Ecto neural progenitor cell (in vitro differentiated cells): ENCODE data around the gene DIDO1.

Experiments
- DNase-seq: peaks from one replicate; pipeline ENCODE4 v3.0.0-alpha.2; 2018; ENCODE audit warnings: low spot score

Gene DIDO1

DNA sequence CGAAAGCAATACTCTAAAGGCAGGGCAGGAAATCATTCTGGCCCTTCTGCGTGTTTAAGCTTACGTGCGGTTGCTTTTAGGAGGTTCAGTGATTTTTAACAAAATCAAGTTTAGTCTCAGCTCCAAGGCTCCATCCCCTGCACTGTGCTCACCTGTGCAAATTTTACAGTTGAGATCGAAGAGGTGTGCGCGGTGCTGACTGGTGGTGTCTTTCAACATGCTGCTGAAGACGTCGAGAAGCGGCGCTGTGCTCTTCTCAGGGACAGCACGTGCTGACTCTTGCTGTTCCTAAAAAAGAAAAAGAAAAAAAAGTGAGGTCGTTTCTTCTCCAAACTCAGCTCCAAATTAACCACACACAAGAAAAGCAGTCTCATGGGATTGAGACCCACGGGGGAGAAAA is 32.0 kb downstream of the DIDO1 start:
- DNase-seq = no peak

DNA sequence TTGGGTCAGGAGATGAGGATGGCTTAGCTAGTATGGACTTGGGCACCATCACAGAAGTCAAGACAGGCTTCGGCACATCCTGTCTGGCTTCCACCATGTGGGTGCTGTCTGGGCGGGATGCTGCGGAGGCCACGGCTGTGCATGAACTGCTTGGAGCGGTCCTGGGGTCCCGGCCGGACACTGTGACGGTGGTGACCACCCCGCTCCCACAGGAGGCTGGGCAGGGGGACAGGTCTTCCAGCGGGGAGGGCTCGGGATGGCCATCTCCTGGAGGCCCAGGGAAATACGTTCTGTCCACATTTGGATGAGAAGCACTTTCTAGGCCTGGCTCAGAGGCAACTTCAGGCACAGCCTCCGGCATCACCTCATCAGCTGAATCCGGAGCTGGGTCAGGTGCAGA is 32.6 kb downstream of the DIDO1 start:
- no peak for DNase-seq

DNA sequence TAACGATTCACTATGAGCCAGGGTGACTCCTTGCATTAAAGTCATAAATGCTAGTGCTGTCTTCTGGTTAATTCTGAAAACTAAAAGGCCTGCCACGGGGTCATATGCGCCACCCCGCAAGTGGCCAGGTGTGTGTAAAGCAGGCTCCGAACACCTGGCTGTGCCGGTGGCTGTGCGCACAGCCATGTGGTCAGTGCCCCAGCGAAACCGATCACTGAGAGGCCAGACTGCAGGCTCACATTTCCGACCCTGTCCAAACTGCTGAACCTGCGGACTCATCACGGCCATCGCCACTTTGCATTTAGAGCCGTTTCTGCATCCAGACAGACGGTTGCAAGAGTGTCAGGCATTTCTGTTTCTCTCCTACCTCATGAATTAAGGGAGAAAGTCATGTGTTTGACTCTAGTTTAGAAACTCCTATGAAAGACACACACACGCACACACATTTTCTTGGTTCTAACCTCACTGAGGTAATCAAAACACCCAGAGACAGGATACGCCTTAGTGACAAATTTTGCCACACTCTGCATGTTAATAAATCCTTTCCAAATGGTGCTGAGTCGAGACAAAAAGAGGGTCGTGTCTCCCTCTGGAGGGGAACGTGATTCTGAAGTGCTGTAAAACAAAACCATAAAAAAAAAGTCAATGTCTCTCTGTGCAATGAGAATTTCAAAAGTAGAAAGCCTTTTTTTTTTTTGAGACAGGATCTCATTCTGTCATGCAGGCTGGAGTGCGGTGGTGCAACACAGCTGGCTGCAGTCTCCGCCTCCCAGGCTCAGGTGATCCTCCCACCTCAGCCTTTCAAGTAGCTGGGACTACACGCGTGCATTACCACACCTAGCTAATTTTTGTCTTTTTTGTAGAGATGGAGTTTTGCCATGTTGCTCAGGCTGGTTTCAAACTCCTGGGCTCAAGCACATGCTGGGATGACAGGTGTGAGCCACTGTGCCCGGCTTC is 33.7 kb downstream of the DIDO1 start:
- DNase-seq = no peak

DNA sequence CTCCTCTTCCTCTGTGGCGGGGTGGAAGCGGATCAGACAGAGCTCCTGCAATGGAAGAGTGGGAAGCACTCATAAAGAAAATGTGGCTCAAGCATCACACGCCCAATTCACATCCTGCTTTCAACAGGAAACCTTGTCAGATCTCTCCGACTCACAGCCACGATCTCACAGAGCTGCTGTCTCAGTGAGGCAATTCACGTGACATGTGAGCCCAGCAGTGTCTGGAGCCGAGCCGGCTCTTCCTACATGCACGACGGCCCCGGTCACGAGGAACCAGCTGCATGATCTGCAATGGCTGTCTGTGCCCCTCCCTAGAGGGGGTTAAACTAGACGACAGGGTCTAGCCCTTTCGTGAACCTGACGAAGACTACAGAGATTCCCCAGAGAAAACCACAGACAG is 35.2 kb downstream of the DIDO1 start:
- no peak for DNase-seq

DNA sequence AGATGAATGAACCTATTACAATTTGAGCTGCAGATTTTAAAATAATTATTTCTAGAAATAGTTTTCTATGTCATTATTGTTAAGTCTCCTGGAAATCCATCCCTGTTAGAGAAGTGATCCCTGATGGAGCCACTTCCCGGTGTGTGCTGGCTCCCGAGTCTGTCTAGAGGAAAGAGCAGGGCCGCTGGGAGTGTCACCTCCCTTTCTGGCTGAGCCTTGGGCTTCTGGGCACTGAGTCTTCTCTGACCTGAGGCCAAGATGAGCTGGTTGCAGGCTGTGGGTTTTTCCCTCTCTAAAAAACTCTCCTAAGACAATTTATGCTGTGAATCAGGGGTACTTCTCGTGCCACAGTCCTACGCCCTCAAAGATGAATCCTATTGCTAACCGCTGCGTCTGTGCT is 35.9 kb downstream of the DIDO1 start:
- no peak for DNase-seq

DNA sequence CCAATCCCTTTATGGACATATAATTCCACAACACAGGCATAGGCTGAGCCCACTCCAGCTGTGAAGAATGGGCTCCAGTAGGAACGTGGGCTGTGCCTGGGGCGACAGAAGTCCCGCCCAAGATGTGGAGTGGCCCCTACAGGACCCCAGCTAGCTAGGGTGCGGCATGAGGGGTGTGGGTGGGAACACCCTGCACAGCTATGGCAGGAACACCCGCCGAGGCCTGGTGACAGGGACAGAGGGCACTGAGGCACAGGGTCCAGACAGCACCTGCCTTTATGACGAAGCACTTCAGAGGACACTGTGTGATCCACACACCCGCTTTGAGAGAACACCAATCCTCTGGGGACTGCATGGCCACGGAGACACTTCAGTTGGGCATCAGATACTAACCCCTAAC is 36.4 kb downstream of the DIDO1 start:
- DNase-seq = no peak

DNA sequence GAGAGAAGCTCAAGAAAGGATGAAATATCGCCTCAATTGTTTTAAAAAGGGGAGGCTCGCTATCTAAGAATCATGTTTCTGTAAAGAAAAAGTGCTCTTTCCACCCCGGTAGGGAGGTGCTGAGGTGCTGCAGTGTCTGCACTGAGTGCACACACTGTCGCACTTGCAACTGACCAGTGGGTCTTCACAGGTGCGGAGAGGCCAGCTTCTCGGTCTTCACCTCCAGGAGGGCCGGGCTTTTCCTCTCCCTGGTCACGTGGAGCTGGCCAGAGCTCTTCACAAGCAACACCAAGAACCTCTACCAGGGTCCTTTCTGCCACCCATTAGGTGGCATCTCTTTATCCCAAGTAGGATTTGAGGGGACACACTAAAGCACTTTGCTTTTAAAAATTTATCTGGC is 36.9 kb downstream of the DIDO1 start:
- no peak for DNase-seq

DNA sequence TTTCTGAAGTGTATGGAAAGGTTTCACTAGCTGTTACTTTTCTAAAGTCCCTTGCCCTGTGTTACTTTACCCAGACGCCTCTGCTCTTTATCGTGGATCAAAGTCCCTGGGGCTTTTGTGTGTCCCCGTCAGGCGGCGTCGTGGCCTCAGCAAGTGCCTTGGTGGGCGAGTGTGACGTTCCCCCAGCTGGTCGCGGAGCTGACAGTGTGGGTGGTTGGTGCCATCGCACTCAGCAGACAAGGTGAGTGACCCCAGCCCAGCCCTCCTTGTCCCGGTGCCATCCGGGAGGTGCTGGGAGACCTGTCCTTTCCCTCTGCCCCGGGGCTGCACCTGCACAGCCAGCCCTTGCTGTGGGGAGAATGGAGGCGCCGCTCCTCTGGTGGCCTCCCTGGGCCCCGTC is 37.4 kb downstream of the DIDO1 start:
- DNase-seq = no peak

DNA sequence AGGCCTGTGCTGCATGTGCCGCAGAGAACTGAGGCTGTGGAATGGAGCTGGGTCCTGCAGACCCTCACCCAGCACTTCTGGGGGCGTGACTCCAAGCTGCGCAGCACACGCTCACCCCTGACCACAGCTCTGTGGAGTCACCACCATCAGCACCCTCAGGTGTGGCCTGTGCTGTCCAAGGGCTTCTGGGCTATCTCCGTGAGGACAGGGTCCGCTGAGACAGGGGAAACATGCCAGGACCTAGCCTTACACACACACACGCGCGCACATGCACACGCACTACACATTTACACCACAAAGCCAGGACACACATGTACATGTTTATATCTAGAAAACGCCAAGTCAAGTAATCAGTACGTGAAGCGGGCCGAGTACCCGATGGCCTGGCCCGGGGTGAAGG is 37.9 kb downstream of the DIDO1 start:
- DNase-seq = no peak

DNA sequence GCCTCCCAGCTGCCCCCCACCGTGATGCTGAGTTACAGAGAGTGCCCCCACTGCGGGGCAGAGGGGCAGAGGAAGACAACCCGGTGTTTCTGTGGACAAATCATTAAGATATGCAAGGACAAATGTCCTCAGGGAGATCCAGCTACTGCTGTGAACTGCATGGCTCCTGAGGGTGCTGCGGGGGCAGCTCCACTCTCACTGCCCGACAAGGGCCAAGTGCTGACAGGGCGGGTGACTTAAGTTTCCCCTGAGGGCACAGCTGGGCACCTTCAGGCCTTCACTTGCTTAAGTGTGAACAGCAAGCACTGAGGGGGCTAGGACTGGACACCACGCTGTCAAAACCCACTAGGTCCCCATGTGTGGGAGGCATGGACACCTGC is 38.5 kb downstream of the DIDO1 start:
- no peak for DNase-seq

DNA sequence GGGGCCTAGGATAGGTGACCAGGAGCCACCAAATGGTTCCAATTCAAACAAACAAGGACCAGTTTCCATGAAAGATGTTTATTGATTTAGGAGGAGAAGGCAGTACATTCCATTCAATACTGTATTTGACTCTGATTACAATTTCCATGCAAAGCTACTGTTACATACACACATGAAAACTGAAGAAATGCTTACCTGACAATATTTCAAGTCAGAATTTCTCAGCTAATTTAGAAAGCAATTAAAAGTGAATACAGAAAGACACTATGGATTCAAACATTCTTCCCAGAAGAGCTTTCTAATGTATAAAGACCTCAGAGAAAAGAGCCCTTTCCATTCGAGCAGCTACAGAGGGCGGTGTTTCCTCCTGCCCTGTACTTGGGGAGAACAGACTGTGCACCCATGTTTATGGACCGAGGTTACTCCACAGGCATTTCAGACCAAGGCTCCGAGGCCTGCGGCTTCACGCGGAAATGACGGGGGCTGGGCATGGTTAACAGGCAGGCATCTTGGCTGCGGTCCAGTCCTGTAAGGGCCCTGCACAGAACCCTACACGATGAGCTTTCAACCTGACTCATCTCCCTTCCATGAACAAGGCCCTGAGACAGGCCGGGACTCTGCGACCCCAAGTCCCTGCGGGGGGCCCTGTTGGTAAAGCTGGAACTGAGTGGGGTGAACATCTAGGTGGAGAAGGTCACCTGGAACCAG is 39.0 kb downstream of the DIDO1 start:
- DNase-seq = no peak

DNA sequence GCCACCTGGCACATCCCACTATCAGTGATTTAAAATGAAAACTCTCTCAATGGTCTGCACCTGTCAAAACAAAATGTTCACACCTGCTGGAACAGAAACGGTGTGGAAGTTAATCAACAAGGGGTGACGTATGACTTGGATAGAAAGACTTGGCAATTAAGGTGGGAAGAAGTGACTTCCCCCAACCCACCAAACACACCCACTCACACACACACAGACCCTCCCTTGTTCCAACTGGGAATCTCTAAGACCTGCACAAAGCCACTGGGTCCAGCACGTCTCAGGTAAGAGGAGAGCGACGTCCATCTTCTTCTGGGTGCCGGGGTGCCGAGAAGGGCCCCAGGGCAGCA is 39.6 kb downstream of the DIDO1 start:
- DNase-seq = no peak

DNA sequence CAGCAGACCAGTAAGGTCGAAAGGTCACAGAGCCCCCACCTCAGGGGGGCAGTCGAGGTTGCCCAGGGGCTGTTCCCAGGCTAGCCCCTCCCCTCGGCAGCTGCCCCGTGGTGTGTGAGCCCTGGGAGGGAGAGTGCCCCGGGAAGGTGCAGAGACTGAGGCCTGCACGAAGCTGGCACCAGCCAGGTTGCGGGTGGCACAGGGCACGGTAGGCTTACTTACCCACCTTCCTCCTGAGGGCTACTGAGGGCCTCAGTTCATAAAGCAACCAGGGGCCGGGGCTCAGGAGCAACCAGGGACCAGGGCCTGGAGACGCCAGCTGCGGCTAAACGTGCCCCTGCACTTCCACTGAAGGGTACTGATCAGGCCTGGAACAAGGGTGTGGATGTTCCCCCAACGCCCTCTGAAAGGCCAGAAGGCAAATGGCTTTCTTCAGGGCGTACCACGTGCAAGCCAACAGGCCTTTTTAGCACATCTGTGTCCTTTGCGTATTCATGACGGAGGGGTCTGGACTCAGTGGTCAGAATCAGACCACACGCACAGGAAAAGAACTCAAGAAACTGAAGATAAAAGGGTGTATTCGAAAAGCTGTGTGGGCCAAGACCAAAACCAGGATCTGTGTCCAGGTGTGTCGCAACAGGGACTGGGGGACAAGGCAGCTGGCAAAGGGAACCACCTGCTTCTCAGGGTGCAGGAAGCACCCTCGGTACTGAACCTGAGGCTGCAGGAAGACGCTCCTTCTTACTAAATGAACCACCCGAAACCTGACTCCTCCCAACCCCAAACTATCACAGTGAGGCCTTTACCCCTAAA is 40.2 kb downstream of the DIDO1 start:
- no peak for DNase-seq

DNA sequence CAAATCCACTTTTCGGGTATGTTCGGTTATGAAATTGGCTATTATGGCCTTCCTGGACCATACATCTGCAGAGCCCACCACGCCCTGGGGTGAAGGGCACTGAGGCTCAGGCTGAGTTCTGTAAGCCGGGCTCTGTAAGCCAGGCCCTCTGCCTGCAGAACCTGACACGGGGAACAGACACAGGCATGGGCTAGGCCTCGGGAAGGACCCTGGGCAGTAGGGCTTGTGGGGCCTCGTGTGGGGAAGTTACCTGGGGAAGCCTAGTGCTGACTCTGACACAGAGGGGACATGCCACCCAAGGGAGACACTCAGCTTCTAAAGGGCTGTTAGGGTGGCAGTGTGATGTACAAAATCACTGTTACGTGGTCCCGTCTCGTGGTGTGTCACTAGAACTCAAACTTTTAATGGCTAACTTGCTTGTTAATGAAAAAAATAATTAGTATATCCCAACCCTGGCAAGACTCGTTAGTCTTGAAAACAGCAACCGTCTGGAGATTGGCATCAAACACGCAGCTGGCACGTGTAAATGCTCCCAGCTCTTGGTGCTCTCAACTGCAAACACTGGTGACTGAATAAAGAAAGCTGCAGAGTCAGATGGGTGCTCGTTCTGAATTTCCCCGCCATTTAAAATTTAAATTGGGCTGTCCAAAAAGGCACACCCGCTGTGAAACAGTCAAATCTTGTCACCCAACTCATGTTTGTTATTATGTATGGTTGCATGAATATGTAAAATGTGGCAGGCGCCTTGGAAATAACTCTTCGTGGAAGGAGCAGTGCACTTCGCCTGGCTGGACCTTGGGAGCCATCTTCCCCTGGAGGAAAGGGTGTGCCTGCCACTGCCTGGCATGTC is 41.0 kb downstream of the DIDO1 start:
- DNase-seq = no peak

DNA sequence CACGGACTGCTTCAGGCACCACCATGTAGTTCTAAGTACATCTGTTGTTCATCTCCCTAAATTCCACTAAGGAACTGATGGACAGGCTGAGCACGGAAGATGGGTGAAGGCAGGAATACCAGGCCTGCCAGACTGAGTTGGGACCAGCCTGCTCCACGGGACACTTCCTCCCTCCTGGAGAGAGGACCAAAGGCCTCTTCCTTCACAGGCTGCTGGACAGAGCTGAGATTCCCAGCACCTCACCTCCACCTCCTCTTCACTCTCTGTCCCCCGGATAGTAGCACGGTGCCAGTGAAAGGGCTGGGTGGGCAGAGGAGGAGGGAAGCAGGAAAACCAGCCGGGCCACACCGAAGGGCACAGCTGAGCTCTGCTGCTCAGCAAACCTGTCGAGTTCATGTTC is 41.7 kb downstream of the DIDO1 start:
- DNase-seq = no peak

DNA sequence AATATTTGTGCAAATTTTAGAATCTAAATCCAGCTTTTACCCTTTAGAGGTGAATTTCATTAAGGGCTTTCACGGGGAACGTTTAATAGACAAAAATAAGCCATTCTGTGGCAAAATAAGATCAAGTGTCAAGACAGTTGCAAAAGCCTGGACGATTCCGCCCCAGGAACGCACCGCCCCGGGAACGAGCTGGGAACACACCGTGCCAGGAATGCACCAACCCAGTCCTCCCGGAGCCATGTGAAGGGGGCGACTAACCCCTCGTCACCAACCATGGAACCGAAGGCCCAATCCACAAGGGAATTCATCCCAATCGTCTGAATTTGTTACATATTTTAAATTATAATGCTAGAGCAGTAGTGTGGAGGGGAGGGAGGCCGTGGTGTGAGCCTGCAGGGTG is 43.9 kb downstream of the DIDO1 start:
- no peak for DNase-seq

DNA sequence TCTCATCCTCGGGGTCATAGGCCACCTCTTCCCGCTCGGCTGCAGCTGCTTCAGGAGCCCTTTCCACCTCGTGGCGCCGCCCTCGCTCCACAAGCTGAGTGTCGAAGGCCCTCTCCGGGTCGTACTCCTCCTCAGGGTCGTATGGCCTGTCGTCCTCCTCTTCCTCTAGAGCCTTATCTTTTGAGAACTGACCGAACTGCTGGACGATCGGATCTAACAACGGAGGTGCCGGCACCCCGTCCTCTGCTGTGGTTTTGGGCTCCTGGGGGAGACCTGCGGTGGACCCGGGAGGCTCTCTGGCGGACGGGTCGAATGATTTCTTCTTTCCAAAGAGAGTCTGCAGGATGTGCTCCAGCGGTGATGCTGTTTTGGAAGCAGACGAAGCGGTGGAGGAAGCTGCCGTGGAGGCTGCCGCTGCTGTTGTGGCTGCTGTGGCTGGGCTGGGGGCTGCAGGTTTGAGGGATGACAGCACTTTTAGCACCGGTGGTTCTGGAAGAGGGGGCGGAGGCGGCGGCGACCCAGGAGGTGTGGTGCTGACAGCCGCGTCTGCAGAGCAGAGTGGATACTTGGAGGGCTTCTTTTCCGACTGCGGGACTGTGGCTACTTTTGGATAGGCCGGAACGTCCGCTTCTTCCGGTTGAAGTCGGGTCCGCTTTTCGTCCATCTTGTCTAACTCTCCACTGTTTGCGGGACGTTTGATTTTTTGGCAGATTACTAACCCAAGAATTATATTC is 44.5 kb downstream of the DIDO1 start:
- no peak for DNase-seq

DNA sequence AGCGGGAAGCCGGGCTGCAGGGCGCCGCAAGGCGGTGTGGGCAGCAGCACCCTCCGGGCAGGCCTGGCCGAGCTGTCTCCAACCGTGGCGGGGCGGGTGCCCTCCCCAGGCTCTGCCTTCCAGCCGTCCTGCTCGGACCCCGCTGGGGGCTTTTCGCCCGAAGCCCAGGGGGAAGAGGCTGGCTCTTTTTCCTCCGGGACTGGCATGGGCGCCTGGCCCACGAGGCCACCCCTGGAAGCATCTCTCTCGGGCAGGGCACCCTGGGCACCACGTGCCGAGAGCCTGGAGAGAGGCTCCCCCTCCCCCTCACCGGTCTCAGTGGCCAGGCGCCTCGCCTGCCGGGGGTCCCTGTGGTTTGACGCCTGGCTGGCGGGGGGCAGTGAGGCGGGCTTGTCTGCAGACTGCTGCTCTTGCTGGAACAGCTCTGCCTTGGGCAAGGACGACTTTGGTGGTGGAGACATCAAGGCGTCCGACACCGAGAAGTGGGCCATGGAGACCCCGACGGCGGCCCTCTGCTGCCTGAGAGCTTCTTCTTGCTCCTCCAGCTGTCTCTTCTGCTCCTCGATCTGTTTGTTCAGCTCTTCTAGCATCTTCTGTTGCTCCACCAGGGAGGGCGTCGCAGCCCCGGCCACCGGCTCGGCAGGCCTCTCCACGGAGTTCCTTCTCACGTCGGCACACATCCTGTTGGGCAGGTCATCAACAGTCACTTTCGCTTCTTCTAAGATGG is 45.2 kb downstream of the DIDO1 start:
- DNase-seq = no peak

DNA sequence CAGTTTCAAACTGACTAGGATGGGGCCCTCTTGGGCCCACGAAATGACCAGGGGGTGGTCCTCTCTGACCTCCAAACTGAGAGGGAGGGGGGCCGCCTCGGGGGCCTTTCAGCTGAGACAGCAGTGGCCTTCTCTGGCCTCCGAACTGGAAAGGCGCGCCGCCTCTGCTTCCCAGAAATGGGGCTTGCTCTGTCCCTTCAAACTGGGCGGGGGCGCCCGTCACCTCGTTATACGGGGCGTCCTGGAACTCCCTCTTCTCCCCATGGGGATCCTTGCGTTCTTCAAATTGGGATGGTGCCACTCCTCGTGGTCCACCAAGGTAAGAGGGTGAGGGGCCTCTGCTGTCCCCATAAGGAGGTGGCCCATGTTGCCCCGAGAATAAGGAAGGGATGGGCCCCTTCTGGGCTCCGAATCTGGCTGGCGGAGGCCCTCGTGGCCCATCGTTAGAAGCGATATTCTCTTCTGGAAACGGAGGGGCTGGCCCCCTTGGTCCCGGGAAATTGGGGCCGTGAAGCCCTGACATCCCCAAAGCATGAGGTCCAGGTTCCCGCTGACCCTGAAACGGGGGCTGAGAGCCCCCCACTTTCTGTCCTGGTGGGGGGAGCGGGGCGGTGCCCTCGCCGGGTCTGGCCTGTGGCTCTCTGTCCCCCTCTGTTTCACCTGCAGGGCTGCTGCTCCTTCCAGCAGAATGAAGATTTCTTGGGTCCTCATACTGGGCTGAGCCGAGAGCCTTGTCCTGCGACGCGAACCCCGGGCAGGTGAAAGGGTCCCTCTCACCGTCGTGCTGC is 46.0 kb downstream of the DIDO1 start:
- no peak for DNase-seq
